Endometrial microvascular endothelial cells (primary cell): Measurements from ENCODE around the gene DSCAML1. TPM values are rescaled to one million over a fixed set of nuclear protein-coding genes. Genes with fewer than 3 reads are reported as not detected.

ENCODE experiments used
- in situ Hi-C: cut with HindIII; loops from 2 replicates; pipeline ENCODE4 v1.10.0; 2017; ENCODE audit warnings: low sequenced_read_pairs, low pct_unique_long_range_greater_than_20kb; ENCODE audit errors: inconsistent ontology term
- total RNA-seq: library from RNA; depleted of rRNA; stranded (reverse); fragments of >200 nt; gene quantifications from one replicate; pipeline ENCODE4 v1.2.3, GENCODE V29; 2015; ENCODE audit errors: inconsistent ontology term

Gene DSCAML1
- total RNA-seq, 1 donor from 2014 or later: not detected

- in situ Hi-C loops: no loop called here
Observed at GRCh38 chr11:117685566-117685965, 111.5 kb downstream of the DSCAML1 start.

DNA sequence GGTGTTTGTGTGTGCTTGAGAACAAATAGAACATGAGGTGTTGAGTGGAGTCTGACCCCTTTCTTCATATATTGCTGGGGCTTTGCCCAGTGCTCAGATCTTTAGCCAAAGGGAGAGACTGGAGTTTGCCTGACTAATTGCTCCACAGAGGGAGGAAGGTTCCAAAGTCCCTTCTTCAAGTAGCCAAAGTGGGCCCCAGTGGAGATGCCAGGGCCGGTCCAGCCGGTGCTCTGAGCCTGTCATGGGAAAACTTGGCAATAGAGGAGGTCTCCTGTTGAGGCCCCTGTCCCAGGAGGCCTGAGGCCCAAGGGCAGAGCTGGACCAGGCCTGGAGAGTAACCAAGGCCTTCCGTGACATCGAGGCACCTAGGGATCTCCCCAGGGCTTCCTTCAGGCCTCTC is 112.3 kb downstream of the DSCAML1 start:
- in situ Hi-C loops: no loop called here

DNA sequence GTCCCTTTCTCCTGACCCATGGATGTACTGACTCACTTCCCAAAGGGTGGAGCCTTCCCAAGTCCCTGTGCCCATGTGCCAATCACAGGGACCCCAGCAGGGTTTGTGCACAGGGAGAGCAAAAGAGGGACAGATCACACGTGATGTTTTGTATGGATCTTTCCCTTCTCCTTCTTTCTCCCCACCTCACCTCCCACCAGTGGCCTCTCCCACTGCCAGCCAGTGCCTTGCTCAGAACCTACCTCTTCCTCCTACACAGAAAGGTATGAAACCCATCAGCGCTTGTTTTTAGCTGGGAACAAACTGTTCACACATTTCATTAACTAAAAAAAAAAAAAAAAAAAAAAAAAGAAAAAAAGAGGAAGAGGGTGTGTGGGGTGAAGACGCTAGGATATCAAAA is 112.9 kb downstream of the DSCAML1 start:
- in situ Hi-C loops: no loop called here

GRCh38 chr11:117681438-117681837 is 115.6 kb downstream of the DSCAML1 start:
- in situ Hi-C loops: no loop called here

DNA sequence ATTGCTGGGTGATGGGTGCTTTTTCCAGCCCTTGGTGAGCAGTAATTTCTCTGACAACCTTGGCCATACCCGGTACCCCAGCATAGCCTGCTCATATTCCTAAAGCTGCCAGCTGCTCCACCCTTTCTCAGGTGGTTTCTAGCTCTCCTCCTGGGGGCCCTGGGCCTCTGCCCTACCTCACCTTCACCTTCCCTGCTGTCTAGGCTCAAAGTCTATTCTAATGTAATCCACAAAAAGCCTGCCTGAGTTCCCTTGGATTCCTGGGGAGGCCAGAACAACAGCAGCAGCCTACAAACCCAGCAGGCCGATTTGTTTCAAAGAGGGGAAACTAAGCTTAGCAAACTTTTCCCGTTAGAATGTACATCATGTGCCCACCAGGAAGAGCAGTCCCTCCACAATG is 117.6 kb downstream of the DSCAML1 start:
- in situ Hi-C loops: no loop called here

DNA sequence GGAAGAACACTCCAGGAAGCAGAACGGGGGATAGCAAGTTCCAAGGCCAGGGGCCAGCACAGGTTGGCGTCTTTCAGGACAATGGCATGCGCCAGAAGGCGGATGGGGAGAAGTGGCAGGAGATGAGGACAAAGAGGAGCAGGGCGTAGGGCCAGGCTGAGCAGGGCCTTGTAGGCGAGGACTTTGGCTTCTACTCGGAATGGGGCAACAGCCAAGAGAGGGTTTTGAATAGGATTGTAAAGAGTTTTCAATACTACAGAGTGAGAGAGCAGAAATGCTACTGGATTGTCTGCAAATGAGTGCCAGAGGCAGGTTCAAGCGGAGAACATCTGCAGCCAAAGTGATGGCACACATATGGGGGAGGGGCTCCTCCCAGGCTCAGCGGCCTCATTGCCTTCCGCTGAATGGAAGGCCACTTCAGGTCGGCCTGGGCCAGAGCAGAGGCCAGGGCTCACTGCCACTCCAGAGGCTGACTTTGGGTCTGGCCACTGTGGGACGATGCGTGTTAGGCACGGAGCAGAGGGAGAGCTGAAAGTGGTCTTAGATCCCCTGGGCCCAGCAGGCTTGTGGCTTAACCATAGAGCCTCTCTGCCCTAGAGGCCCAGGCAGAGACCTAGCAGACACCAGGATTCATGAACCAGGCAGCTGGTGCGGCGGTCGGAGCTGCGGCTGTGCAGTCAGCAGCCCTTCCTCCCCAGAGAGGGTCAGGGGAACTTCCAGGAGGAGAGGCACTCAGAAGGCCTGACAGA is 118.2 kb downstream of the DSCAML1 start:
- in situ Hi-C loops: no loop called here

GRCh38 chr11:117677729-117678310 is 119.2 kb downstream of the DSCAML1 start:
- in situ Hi-C loops: no loop called here

DNA sequence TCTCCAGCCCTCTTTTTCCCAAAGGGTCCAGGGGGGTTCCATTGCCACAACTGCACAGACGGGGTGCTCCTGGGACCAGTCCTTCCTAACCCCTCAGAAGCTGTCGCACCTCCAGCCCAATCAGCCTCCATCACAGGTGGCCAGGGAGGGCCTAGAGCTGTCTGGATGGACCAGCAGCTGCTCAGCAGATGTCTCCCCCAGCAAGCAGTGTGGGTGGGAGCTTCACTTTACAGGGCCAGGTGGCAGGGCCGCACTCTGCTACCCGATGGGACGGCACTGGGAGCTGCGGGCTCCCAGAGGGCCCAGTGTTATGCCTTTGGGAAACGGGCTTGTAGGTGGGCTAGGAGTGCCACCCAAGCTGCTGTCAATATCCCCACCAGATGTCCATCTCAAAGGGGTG is 120.5 kb downstream of the DSCAML1 start:
- in situ Hi-C loops: no loop called here

GRCh38 chr11:117673602-117674001 is 123.4 kb downstream of the DSCAML1 start:
- in situ Hi-C loops: no loop called here

DNA sequence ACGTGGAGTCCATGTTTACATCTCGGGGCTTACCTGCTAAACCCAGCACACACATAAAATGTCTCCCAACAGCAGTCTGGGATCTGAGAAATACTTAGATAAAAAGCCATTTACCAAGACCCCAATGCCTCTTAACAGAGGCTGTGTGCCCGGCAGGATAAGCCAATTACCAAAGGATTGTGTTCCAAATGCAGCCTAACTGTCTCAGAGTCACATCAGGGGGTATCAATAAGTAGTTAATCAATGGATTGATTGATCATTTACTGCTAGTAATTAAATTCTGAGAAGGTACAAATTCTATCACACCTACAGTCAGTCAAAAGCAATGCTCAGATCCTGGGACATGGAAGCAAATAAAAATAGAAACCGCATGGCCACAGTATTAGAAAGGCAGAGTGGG is 125.6 kb downstream of the DSCAML1 start:
- in situ Hi-C loops: no loop called here

DNA sequence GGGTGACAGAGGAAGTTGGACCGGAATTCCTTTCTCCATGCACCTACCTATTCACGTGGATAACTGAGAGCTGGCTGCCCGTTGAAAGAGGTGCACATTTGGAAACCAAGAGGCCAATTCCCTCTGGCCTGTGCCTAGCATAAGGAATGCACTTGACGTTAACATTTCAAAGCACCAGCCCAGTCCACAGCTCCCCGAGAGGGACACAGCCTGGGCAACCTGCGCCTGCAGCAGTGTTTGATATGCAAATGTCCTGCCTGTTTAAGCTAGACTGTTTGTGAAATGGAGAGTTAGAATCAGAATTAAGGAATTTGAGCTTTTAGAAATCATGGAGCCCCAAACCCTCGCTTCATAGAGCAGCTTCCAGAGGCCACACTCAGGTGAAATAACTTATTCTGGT is 126.1 kb downstream of the DSCAML1 start:
- in situ Hi-C loops: no loop called here

DNA sequence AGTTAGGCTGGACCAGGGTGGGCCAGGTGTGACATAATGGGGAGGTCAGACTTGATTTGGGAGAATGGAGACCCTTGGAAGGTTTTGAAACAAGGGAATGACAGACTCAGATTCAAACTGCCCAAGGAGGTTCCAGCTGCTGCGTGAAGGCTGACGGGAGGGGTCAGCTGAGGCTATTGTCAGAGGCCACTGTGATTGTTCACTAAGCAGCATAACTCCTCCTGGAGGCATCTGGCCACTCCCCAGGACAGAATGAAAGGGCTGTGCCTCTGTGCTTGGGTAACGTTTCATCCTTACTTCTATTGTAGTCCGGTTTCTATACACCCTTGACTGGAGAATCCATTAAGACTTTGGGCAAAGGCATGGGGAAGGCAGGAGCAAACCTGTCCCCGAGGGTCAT is 126.6 kb downstream of the DSCAML1 start:
- in situ Hi-C loops: no loop called here

DNA sequence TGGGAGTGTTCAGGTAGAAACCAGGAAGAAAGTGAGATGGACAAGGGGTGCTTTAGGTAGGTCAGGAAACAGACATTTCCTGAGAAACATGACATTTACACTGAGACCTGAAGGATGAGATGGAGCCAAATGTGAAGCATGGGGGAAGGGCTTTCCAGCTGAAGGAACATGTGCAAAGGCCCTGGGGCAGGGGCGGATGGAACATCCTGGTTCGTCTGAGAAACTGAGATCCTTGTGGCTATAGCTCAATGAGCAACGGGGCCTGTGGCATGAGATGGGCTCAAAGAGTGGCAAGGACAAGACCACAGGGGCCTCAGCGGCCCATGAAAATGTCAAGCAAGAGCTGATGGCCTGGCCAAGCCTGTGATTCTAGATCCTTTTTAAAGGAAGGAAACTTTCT is 127.4 kb downstream of the DSCAML1 start:
- in situ Hi-C loops: no loop called here

DNA sequence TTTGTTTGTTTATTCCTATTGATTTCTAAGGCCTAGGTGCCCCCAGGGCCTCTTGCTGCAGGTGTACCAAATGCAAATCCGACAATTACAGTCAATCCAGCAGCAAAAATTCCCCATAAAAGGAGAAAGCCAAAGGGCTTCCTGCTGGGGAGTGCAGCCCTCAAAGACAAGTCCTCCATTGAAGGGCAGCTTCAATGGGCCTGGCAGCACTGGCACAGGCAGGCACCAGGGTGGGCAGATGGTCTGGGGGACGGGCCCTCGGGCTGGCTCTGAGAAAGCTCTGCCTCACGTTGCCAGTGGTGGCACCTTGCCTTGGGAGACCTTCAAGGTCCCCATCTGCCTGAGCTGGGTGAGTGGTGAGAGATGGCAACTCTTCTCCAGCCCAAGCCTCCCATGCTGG is 128.0 kb downstream of the DSCAML1 start:
- in situ Hi-C loops: no loop called here

DNA sequence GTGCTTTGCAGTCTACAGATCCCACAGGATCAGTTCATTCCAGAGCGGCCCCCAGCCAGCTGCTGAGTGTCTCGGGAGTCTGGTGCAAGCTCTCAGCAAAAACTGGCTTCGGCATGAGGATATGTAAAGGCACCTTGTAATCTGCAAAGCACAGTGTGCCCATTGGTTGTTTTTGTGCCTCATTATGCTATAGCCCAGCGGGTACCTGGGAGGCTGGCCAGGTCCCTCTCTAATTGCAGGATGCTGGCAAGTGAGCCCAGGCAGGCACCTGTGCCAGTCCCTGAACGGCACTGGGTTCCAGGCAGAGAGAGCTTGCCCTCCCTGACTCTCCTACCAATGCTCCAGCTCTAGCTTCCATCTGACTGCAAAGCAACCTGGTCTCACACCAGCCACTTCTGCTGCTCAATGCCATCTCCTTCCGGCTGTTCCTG is 128.7 kb downstream of the DSCAML1 start:
- in situ Hi-C loops: no loop called here

GRCh38 chr11:117664897-117665296 is 132.1 kb downstream of the DSCAML1 start:
- in situ Hi-C loops: no loop called here

- in situ Hi-C loops: no loop called here
Observed at GRCh38 chr11:117663821-117664220, 133.2 kb downstream of the DSCAML1 start.

DNA sequence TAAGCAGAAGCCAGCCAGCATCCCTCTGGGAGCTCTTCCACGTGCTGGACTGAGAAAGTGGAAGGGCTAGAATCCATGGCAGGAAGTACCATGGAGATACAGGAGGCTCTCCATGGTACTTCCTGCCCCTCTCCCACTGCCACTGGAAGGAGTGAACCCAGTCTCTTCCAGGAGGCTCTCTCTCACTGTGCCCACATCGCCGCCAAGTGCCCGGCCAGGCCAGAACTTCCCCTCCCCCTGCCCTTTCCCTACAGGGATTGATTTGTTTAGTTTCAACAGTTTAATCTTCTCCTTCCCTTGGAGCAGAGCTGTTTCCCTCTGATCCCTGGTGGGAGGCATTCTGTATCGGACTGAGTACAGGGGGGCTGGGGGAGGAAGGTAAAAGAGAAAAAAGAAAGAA is 133.6 kb downstream of the DSCAML1 start:
- in situ Hi-C loops: no loop called here

DNA sequence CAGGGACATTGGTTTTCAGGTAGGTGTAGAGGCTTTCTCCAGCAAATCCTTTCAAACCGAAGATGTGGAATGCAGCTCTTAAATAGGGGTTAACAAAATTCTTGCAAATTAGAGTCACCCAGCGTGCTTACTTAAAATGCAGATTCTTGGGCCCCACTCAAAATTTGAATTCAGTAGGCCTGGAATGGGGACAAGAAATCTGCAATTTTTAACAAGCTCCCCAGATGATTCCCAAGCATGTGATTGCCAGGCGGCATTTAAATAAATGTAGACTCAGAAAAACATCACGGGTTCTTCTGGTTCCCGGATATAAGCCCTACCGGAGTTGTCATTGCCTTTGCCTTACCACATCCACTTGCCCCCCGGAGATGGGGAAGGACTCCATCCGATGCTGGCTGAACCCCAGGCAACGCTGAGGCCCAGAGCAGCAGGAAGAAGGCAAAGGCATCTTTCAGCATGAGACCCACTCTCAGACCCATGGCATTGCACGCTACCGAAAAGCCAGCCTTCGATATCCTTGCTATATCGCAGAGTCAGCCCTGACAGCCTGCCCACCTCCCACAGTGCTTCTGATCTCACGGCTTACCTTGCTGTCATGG is 134.2 kb downstream of the DSCAML1 start:
- in situ Hi-C loops: no loop called here

DNA sequence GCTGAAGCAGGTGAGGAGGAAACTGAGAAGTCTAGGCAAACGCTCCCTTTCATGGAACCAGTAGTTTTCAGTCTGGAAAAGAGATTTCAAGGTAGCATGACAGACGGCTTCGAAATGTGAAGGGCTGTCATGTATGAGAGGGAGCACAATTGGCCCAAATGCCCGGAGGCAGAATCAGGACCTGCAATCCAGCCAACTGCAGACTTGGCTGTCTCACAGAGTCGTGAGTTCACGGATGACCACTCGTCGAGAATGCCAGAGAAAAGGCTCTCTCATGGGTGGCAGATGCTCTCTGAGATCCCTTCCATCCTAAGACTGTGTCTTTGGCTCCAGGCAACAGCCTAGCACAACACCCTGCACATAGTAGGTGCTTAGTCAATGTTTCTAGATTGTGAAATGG is 134.8 kb downstream of the DSCAML1 start:
- in situ Hi-C loops: no loop called here
